Measurements from ENCODE around the gene PER3.

- TF ChIP-seq, protein P1, sequence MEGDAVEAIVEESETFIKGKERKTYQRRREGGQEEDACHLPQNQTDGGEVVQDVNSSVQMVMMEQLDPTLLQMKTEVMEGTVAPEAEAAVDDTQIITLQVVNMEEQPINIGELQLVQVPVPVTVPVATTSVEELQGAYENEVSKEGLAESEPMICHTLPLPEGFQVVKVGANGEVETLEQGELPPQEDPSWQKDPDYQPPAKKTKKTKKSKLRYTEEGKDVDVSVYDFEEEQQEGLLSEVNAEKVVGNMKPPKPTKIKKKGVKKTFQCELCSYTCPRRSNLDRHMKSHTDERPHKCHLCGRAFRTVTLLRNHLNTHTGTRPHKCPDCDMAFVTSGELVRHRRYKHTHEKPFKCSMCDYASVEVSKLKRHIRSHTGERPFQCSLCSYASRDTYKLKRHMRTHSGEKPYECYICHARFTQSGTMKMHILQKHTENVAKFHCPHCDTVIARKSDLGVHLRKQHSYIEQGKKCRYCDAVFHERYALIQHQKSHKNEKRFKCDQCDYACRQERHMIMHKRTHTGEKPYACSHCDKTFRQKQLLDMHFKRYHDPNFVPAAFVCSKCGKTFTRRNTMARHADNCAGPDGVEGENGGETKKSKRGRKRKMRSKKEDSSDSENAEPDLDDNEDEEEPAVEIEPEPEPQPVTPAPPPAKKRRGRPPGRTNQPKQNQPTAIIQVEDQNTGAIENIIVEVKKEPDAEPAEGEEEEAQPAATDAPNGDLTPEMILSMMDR (IDR thresholded peaks at IDR 0.05): no peak
- no peak for TF ChIP-seq EZH2 (IDR thresholded peaks at IDR 0.05; ENCODE audit: borderline replicate concordance, insufficient read depth, low read depth, low read length, poor library complexity, severe bottlenecking)
Measured at GRCh38 chr1:7862211-7863060, 78.3 kb downstream of the PER3 start.
